H7 (cell line): Measurements from ENCODE around the gene HTT. TPM values are rescaled to one million over a fixed set of nuclear protein-coding genes. Genes with fewer than 3 reads are reported as not detected.

Experiments used
- DNase-seq: peaks from one replicate; pipeline ENCODE4 v3.0.0; 2012
- H3K27me3 ChIP-seq: 2 replicates; pipeline ENCODE4 v1.6.0; 2011; ENCODE audit warnings: mild to moderate bottlenecking, low read length; ENCODE audit not compliant: control insufficient read depth, insufficient read depth
- H3K36me3 ChIP-seq: replicated peaks from 2 replicates; pipeline ENCODE4 v1.5.1; 2011; ENCODE audit warnings: low read length; ENCODE audit not compliant: control insufficient read depth, insufficient read depth
- H3K4me3 ChIP-seq: 2 replicates; pipeline ENCODE4 v1.5.1; 2011; ENCODE audit warnings: low read depth, mild to moderate bottlenecking, control low read depth, low read length, moderate library complexity; ENCODE audit not compliant: insufficient read depth
- total RNA-seq: library from RNA; depleted of rRNA; stranded (reverse); fragments of >200 nt; shearing (Covaris generic); gene quantifications from 2 replicates; pipeline ENCODE4 v1.2.3, GENCODE V29; 2014

The HTT gene
- total RNA-seq, 1 experiment from 2014 or later: 24.4 TPM

- Histone ChIP-seq H3K4me3 (no peak overlapping the region), H3K27me3 (no peaks in the 10 kb centered on the region), H3K36me3 (peaks cover 6% of the 10 kb centered on the region)
- DNase-seq: no peak
These were observed 124.4 kb downstream of the HTT start for GRCh38 chr4:3198906-3199305.

- no peak overlapping the region for H3K4me3 ChIP-seq
- H3K27me3 ChIP-seq: no peaks in the 10 kb centered on the region
- no peak for DNase-seq
- H3K36me3 ChIP-seq: peaks cover 6% of the 10 kb centered on the region
These were observed 125.4 kb downstream of the HTT start for GRCh38 chr4:3199653-3200422.

- Histone ChIP-seq H3K36me3 (peaks cover 6% of the 10 kb centered on the region; the same call in 1 of the 2 replicates), H3K27me3 (no peaks in the 10 kb centered on the region), H3K4me3 (no peak overlapping the region)
- no peak for DNase-seq
These were observed 126.1 kb downstream of the HTT start for GRCh38 chr4:3200423-3201090.

GRCh38 chr4:3201718-3202702, 127.5 kb downstream of the HTT start:
- Histone ChIP-seq H3K36me3 (peaks cover 5% of the 10 kb centered on the region), H3K4me3 (no peak overlapping the region)
- no peak for DNase-seq

GRCh38 chr4:3202836-3203820, 128.6 kb downstream of the HTT start:
- DNase-seq: no peak
- Histone ChIP-seq H3K4me3 (no peak overlapping the region), H3K27me3 (no peaks in the 10 kb centered on the region), H3K36me3 (peaks cover 6% of the 10 kb centered on the region)

More at GRCh38 chr4:3201718-3202702, 127.5 kb downstream of the HTT start:
- no peaks in the 10 kb centered on the region for H3K27me3 ChIP-seq

GRCh38 chr4:3203971-3204431, 129.5 kb downstream of the HTT start:
- Histone ChIP-seq H3K36me3 (peaks cover 9% of the 10 kb centered on the region), H3K4me3 (no peak overlapping the region), H3K27me3 (no peaks in the 10 kb centered on the region)
- no peak for DNase-seq

- Histone ChIP-seq H3K36me3 (peaks cover 13% of the 10 kb centered on the region), H3K27me3 (no peaks in the 10 kb centered on the region), H3K4me3 (no peak overlapping the region)
- no peak for DNase-seq
These were observed 131.5 kb downstream of the HTT start for GRCh38 chr4:3205995-3206394.

GRCh38 chr4:3206439-3207100, 132.1 kb downstream of the HTT start:
- H3K36me3 ChIP-seq: peaks cover 13% of the 10 kb centered on the region
- no peak overlapping the region for H3K4me3 ChIP-seq
- no peak for DNase-seq
- H3K27me3 ChIP-seq: no peaks in the 10 kb centered on the region

GRCh38 chr4:3207531-3208037, 133.1 kb downstream of the HTT start:
- no peaks in the 10 kb centered on the region for H3K27me3 ChIP-seq
- peaks cover 19% of the 10 kb centered on the region for H3K36me3 ChIP-seq
- DNase-seq: no peak
- H3K4me3 ChIP-seq: no peak overlapping the region

GRCh38 chr4:3208826-3209225, 134.3 kb downstream of the HTT start:
- no peak for DNase-seq
- Histone ChIP-seq H3K36me3 (peaks cover 30% of the 10 kb centered on the region), H3K4me3 (no peak overlapping the region), H3K27me3 (no peaks in the 10 kb centered on the region)

GRCh38 chr4:3209551-3210325, 135.3 kb downstream of the HTT start:
- Histone ChIP-seq H3K27me3 (no peaks in the 10 kb centered on the region), H3K4me3 (no peak overlapping the region), H3K36me3 (peaks cover 32% of the 10 kb centered on the region)
- DNase-seq: no peak

GRCh38 chr4:3210467-3210866, 136.0 kb downstream of the HTT start:
- H3K4me3 ChIP-seq: no peak overlapping the region
- H3K36me3 ChIP-seq: peaks cover 39% of the 10 kb centered on the region
- H3K27me3 ChIP-seq: no peaks in the 10 kb centered on the region
- DNase-seq: no peak
